Spleen (tissue), 11 donors: ENCODE measurements around the gene CD1C. TPM values are rescaled to one million over a fixed set of nuclear protein-coding genes. Genes with fewer than 3 reads are reported as not detected.
"Not testable (repeated sequence)": the region's sequence is repeated elsewhere in the genome, so short reads cannot be mapped to it uniquely, and the experiment has no call there.

ENCODE experiments used
- DNase-seq: peaks from one replicate; pipeline ENCODE4 v3.0.0-alpha.2; 2020
- H3K27ac ChIP-seq, 8 donors: fragments of 200-600 bp; sonication (generic) in 7 of 8; 1 replicate in 4 of 8; 2 replicates in 4 of 8; pipeline versions ENCODE4 v1.5.0 to v1.8.0; 2016 to 2021; ENCODE audit warnings: inconsistent platforms in 4 of 8, mild to moderate bottlenecking in 4 of 8, moderate library complexity in 1 of 8
- H3K27me3 ChIP-seq, 7 donors: fragments of 200-600 bp; sonication (generic) in 6 of 7; replicated peaks in 1 of 7; 1 replicate in 4 of 7; 2 replicates in 3 of 7; pipeline versions ENCODE4 v1.5.0 to v1.8.0; 2016 to 2021; ENCODE audit warnings: inconsistent platforms in 3 of 7, mild to moderate bottlenecking in 1 of 7
- H3K36me3 ChIP-seq, 6 donors: fragments of 200-600 bp; sonication (generic) in 5 of 6; 1 replicate in 4 of 6; 2 replicates in 2 of 6; pipeline versions ENCODE4 v1.5.0 to v1.8.0; 2016 to 2021; ENCODE audit warnings: inconsistent platforms in 2 of 6
- H3K4me1 ChIP-seq, 6 donors: fragments of 200-600 bp; sonication (generic) in 5 of 6; 1 replicate in 3 of 6; 2 replicates in 3 of 6; pipeline versions ENCODE4 v1.5.0 to v1.8.0; 2016 to 2021; ENCODE audit warnings: inconsistent platforms in 3 of 6
- H3K4me3 ChIP-seq, 8 donors: fragments of 200-600 bp; sonication (generic) in 7 of 8; 1 replicate in 4 of 8; 2 replicates in 4 of 8; pipeline versions ENCODE4 v1.5.0 to v1.8.0; 2016 to 2021; ENCODE audit warnings: inconsistent platforms in 4 of 8, mild to moderate bottlenecking in 4 of 8, moderate library complexity in 2 of 8
- H3K9me3 ChIP-seq, 8 donors: fragments of 200-600 bp; sonication (generic) in 7 of 8; 1 replicate in 4 of 8; 2 replicates in 4 of 8; pipeline versions ENCODE4 v1.5.0 to v1.8.0; 2016 to 2021; ENCODE audit warnings: inconsistent platforms in 4 of 8
- POLR2A ChIP-seq, 3 donors: fragments of 450-650 bp; IDR thresholded peaks; one replicate each; pipeline ENCODE4 v1.5.1; 2017; ENCODE audit warnings: antibody characterized with exemption in 3 of 3, mild to moderate bottlenecking in 1 of 3
- POLR2AphosphoS5 ChIP-seq, 3 donors: sonication (generic); formaldehyde crosslinking; IDR thresholded peaks; one replicate each; pipeline ENCODE4 v1.5.1; 2017; ENCODE audit warnings: antibody characterized with exemption in 3 of 3
- WGBS, 5 donors: extraction: QIAGEN DNeasy Blood & Tissue Kit in 3 of 5; methylation state at CpG; one replicate each; pipeline versions ENCODE4 v1.1.5 to v1.1.7; 2013 to 2018; 5-methylcytosine and 5-hydroxymethylcytosine counted together
- intact Hi-C: fragments of 100-400 bp; cut with DNase I; formaldehyde crosslinking; loops from one replicate; pipeline ENCODE4 v1.15.0; 2023; ENCODE audit warnings: low total_unique reads
- polyA plus RNA-seq, 3 donors: library from polyadenylated mRNA; stranded (reverse); fragments of 200-250 nt; gene quantifications; one replicate each; pipeline ENCODE4 v1.2.1, GENCODE V29; 2013
- total RNA-seq, 7 donors: library from RNA; depleted of rRNA in 3 of 7; stranded (reverse); fragments of >200 nt in 3 of 7; fragmentation: NEBNext Ultra II Directional in 4 of 7; extraction: Animal tissue kit (Norgen Biotek cat#: 25700) in 4 of 7; gene quantifications; one replicate each; pipeline versions ENCODE4 v1.1.0 to v1.2.1, GENCODE V29; 2016 to 2021
- TF ChIP-seq, protein P1 (sequence below), 11 experiments: fragments of 200-600 bp in 7 of 11; fragments of 450-650 bp in 4 of 11; sonication (generic) in 4 of 11; IDR thresholded peaks in 8 of 11; conservative IDR thresholded peaks in 3 of 11; 1 replicate in 7 of 11; 2 replicates in 4 of 11; pipeline versions ENCODE4 v1.4.0 to v1.8.0; 2016 to 2021; ENCODE audit warnings: antibody characterized with exemption in 11 of 11, inconsistent platforms in 4 of 11, mild to moderate bottlenecking in 1 of 11
- donor health status: healthy with polysubstance abuse.
- donor health status: DM: no; HTN: no; CAD: no; lungs with moderate emphysema.
- donor health status: DM: no; HTN: no; CAD: no.
- donor health status: Bipolar disorder and iron deficiency.
- donor health status: healthy.
- donor health status: DM: no; HTN: no; CAD: no.
- donor health status: DM: yes; HTN: yes; CAD: no.

The CD1C gene
- total and polyA plus RNA-seq, 10 donors = 15.0 to 85.3 (median 26.0) TPM

DNA sequence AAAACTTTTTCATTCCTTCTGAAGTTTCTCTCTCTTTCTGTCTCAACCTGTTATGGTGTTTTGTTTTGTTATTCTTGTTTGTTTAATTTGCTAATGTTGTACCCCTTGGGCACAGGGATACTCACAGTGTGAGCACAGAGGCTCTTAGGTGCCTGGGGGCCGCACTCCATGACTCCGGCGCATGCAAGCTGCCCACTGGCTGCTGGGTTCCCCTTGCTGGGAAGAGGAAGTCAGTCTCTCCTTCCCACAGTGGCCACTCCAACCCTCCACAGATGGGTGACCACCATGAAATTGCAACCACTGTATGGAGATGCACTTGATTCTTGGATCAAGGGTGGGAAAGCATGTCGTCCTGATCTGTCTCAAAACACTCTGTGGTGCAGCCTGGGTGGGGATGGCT is 40.1 kb upstream of the CD1C start:
- H3K9me3 ChIP-seq = no peaks in the 10 kb centered on the region
- H3K4me1 ChIP-seq = peaks cover 14 to 58% (median 34%) of the 10 kb centered on the region in 6 donors
- H3K27me3 ChIP-seq = peaks cover 0 to 4% (median 0%) of the 10 kb centered on the region in 7 donors
- H3K4me3 ChIP-seq = no peak overlapping the region
- TF ChIP-seq, protein P1, sequence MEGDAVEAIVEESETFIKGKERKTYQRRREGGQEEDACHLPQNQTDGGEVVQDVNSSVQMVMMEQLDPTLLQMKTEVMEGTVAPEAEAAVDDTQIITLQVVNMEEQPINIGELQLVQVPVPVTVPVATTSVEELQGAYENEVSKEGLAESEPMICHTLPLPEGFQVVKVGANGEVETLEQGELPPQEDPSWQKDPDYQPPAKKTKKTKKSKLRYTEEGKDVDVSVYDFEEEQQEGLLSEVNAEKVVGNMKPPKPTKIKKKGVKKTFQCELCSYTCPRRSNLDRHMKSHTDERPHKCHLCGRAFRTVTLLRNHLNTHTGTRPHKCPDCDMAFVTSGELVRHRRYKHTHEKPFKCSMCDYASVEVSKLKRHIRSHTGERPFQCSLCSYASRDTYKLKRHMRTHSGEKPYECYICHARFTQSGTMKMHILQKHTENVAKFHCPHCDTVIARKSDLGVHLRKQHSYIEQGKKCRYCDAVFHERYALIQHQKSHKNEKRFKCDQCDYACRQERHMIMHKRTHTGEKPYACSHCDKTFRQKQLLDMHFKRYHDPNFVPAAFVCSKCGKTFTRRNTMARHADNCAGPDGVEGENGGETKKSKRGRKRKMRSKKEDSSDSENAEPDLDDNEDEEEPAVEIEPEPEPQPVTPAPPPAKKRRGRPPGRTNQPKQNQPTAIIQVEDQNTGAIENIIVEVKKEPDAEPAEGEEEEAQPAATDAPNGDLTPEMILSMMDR (IDR thresholded peaks at IDR 0.05 in 8 of 11, conservative IDR thresholded peaks at IDR 0.05 in 3 of 11) = no peak
- TF ChIP-seq POLR2AphosphoS5 (IDR thresholded peaks at IDR 0.05) = no peak
- no peak for TF ChIP-seq POLR2A (IDR thresholded peaks at IDR 0.05)
- DNase-seq = no peak
- H3K36me3 ChIP-seq = no peaks in the 10 kb centered on the region
- WGBS, 5 donors = 84 to 92% (median 88%) methylated on average over 4 of the region's 4 CpGs
- intact Hi-C loops = no loop called here
- H3K27ac ChIP-seq = no peak overlapping the region

DNA sequence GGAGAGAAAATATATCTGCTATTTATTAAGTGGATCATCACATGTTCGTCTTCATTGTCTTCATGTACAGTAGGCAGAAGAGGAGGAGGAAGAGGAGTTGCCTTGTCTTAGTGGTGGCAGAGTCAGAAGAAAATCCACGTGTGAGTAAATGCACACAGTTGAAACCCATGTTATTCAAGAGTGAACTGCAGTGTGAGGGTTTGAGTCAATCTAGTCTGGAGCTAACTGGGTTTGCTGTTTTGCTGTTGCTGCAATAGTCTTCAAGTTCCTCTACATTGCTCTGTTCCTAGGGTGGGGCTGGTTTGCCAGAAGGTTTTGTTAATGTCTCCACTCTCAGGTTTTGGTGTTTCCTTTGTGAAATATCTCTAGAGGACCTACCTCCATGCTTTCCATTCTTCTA is 38.6 kb upstream of the CD1C start:
- H3K9me3 ChIP-seq = no peaks in the 10 kb centered on the region
- no peak for DNase-seq
- H3K4me3 ChIP-seq = no peak overlapping the region
- intact Hi-C loops = no loop called here
- WGBS, 5 donors = 38 to 70% (median 54%) methylated on average over 2 of the region's 2 CpGs
- no peaks in the 10 kb centered on the region for H3K36me3 ChIP-seq
- peaks cover 0 to 9% (median 0%) of the 10 kb centered on the region in 7 donors for H3K27me3 ChIP-seq
- TF ChIP-seq, protein P1 (IDR thresholded peaks at IDR 0.05 in 8 of 11, conservative IDR thresholded peaks at IDR 0.05 in 3 of 11) = no peak
- no peak for TF ChIP-seq POLR2A (IDR thresholded peaks at IDR 0.05)
- TF ChIP-seq POLR2AphosphoS5 (IDR thresholded peaks at IDR 0.05) = no peak
- H3K27ac ChIP-seq = no peak overlapping the region
- peaks cover 14 to 58% (median 34%) of the 10 kb centered on the region in 6 donors for H3K4me1 ChIP-seq

DNA sequence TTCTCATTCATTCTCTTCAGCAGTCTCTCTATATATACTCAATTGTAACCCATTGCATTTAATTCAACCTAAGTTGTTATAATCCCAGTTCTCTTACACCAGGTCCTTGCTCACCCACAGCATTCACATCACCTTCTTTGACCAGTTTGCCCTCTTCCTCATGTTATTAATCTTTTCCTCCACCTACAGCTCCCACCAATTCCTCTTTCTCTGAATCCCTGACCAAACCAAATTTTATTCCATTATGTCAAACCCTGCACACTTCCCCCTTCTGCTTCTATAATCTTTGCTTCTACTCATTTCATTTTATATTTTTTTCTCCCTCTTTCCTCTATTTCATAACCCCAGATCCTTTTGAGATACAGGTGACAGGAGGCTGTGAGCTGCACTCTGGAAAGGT is 34.1 kb upstream of the CD1C start:
- H3K36me3 ChIP-seq = no peaks in the 10 kb centered on the region
- TF ChIP-seq POLR2A (IDR thresholded peaks at IDR 0.05) = no peak
- TF ChIP-seq POLR2AphosphoS5 (IDR thresholded peaks at IDR 0.05) = no peak
- TF ChIP-seq, protein P1 (IDR thresholded peaks at IDR 0.05 in 8 of 11, conservative IDR thresholded peaks at IDR 0.05 in 3 of 11) = no peak
- no peaks in the 10 kb centered on the region for H3K9me3 ChIP-seq
- H3K4me3 ChIP-seq = no peak overlapping the region
- intact Hi-C loops = no loop called here
- H3K27ac ChIP-seq = no peak overlapping the region
- peaks cover 4 to 28% (median 8%) of the 10 kb centered on the region in 6 donors for H3K4me1 ChIP-seq
- peaks cover 0 to 5% (median 0%) of the 10 kb centered on the region in 7 donors for H3K27me3 ChIP-seq
- no peak for DNase-seq

DNA sequence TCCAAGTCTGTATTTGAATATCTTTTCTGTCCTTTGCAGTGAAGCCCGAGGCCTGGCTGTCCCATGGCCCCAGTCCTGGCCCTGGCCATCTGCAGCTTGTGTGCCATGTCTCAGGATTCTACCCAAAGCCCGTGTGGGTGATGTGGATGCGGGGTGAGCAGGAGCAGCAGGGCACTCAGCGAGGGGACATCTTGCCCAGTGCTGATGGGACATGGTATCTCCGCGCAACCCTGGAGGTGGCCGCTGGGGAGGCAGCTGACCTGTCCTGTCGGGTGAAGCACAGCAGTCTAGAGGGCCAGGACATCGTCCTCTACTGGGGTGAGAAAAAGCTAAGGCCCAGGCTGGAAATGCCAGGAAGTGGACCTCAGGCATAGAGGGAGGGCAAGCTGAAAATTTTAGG is 33.0 kb upstream of the CD1C start:
- intact Hi-C loops = not testable (repeated sequence)
- WGBS, 5 donors = 79 to 89% (median 87%) methylated on average over 8 to 9 of the region's 9 CpGs

DNA sequence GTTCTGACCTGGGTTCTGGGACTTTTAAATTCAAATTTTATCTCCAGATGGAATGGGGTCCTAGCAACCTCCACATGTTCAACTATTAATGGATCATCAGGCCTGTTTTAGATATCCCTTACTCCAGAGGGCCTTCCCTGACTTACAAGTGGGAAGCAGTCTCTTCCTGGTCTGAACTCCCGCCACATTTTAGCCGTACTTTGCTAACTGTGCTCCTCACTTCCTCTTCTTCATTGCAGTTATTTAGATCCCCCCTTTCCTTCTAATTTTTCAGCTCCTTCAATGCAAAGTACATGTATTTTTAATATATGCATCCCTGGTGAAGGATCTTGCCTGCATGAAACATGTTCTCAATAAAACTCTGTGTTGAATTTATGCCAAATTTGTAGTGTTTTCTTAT is 31.8 kb upstream of the CD1C start:
- intact Hi-C loops = no loop called here
- Histone ChIP-seq H3K9me3 (no peaks in the 10 kb centered on the region), H3K27ac (no peak overlapping the region), H3K27me3 (peaks cover 0 to 5% (median 0%) of the 10 kb centered on the region in 7 donors), H3K36me3 (no peaks in the 10 kb centered on the region), H3K4me3 (no peak overlapping the region), H3K4me1 (peaks cover 4 to 14% (median 8%) of the 10 kb centered on the region in 6 donors)
- DNase-seq = no peak
- WGBS, 5 donors = 11 to 39% (median 15%) methylated on average over 2 of the region's 2 CpGs
- TF ChIP-seq POLR2A (IDR thresholded peaks at IDR 0.05) (no peak), POLR2AphosphoS5 (IDR thresholded peaks at IDR 0.05) (no peak)

More for the DNA sequence above, 33.0 kb upstream of the CD1C start:
- not testable (repeated sequence) for DNase-seq, H3K36me3 ChIP-seq, H3K9me3 ChIP-seq, H3K27ac ChIP-seq, H3K27me3 ChIP-seq, H3K4me3 ChIP-seq
- H3K4me1 ChIP-seq = peaks cover 4 to 17% (median 8%) of the 10 kb centered on the region in 6 donors
